OCI-LY3 (cell line): ENCODE results near the gene ASCC1.

Experiments used
- CTCF ChIP-seq: fragments of 200-600, 300-600 bp; sonication (generic); IDR thresholded peaks from 2 replicates; pipeline ENCODE4 v1.5.1; 2014; ENCODE audit warnings: antibody characterized with exemption, low read length, low read depth
- EZH2phosphoT487 ChIP-seq: fragments of 200-600 bp; shearing (Covaris generic); IDR thresholded peaks from 2 replicates; pipeline ENCODE4 v1.6.1; 2018; ENCODE audit warnings: antibody characterized with exemption, mixed run types, low read depth

GRCh38 chr10:72124381-72124780 is 91.7 kb downstream of the ASCC1 start:
- TF ChIP-seq CTCF (no peak), EZH2phosphoT487 (no peak)
